Endothelial cell of umbilical vein (primary cell): ENCODE measurements around the gene ALDH1A3. TPM values are rescaled to one million over a fixed set of nuclear protein-coding genes. Genes with fewer than 3 reads are reported as not detected.

Source experiments
- BruUV-seq: library from RNA; stranded (reverse); fragments of 400-500 nt; replicated peaks from 2 replicates; lab custom pipeline; 2021; lab: Mats Ljungman, UMichigan
- CTCF ChIA-PET: fragments of 300-600, 350-600 bp; sonication (Branson Sonifier 250); formaldehyde crosslinking; loops from one replicate; lab custom pipeline; 2021; ENCODE audit warnings: antibody characterized with exemption, inconsistent platforms; lab: Charles Lee
- POLR2A ChIA-PET: fragments of 300-600, 350-600 bp; sonication (Branson Sonifier 250); formaldehyde crosslinking; loops from one replicate; lab custom pipeline; 2021; ENCODE audit warnings: antibody characterized with exemption, inconsistent platforms; lab: Charles Lee
- DNase-seq: peaks from one replicate; pipeline ENCODE4 v3.0.0-alpha.2; 2011; ENCODE audit warnings: low read depth, low spot score
- FAIRE-seq: peaks from 2 replicates; lab custom pipeline; 2011; peaks lifted over from hg19 to GRCh38; lab: Jason Lieb, UNC
- H2AFZ ChIP-seq: 2 replicates; pipeline ENCODE4 v1.6.0; 2012; ENCODE audit warnings: low read depth, low read length, control low read depth, inconsistent platforms
- H3K27ac ChIP-seq: 2 replicates; pipeline ENCODE4 v1.5.1; 2011; ENCODE audit warnings: low read depth, mild to moderate bottlenecking, control low read depth, low read length, moderate library complexity; ENCODE audit not compliant: insufficient read depth
- H3K27me3 ChIP-seq, 2 experiments: 2 replicates each; pipeline versions ENCODE4 v1.6.0 to v1.6.1; 2011; ENCODE audit warnings: low read length in 2 of 2, mixed read lengths in 1 of 2; ENCODE audit not compliant: control insufficient read depth in 2 of 2, insufficient read depth in 2 of 2
- H3K36me3 ChIP-seq, 2 experiments: 2 replicates in 1 of 2; 3 replicates in 1 of 2; pipeline ENCODE4 v1.5.1; 2011; ENCODE audit warnings: low read length in 2 of 2, mild to moderate bottlenecking in 1 of 2, moderate library complexity in 1 of 2; ENCODE audit not compliant: control insufficient read depth in 2 of 2, insufficient read depth in 2 of 2; ENCODE audit errors: extremely low read depth in 1 of 2
- H3K4me1 ChIP-seq: 3 replicates; pipeline ENCODE4 v1.5.1; 2011; ENCODE audit warnings: mild to moderate bottlenecking, low read length; ENCODE audit not compliant: control insufficient read depth, insufficient read depth; ENCODE audit errors: extremely low read depth
- H3K4me2 ChIP-seq: 2 replicates; pipeline ENCODE4 v1.6.1; 2011; ENCODE audit warnings: low read length, control low read depth, mixed read lengths; ENCODE audit not compliant: insufficient read depth
- H3K4me3 ChIP-seq, 3 experiments: fragments of 200-600 bp in 1 of 3; sonication (generic), shearing (Covaris generic) in 1 of 3; replicated peaks in 1 of 3; 2 replicates each; pipeline ENCODE4 v1.5.1; 2011 to 2016; ENCODE audit warnings: control low read depth in 3 of 3, low read length in 3 of 3, mild to moderate bottlenecking in 2 of 3, inconsistent platforms in 1 of 3, low read depth in 1 of 3, moderate library complexity in 1 of 3; ENCODE audit not compliant: insufficient read depth in 1 of 3
- H3K79me2 ChIP-seq: 2 replicates; pipeline ENCODE4 v1.6.0; 2012; ENCODE audit warnings: low read length, inconsistent platforms; ENCODE audit not compliant: control insufficient read depth, insufficient read depth
- H3K9ac ChIP-seq: replicated peaks from 2 replicates; pipeline ENCODE3; 2011; ENCODE audit warnings: low read length, control low read depth; ENCODE audit not compliant: insufficient read depth; ENCODE audit errors: extremely low read depth
- H3K9me1 ChIP-seq: replicated peaks from 3 replicates; pipeline ENCODE4 v1.6.0; 2011; ENCODE audit warnings: mild to moderate bottlenecking, low read length; ENCODE audit not compliant: control insufficient read depth, insufficient read depth; ENCODE audit errors: extremely low read depth
- H3K9me3 ChIP-seq: replicated peaks from 2 replicates; pipeline ENCODE4 v1.5.1; 2012; ENCODE audit warnings: low read length, inconsistent platforms; ENCODE audit not compliant: control insufficient read depth, insufficient read depth
- H4K20me1 ChIP-seq: replicated peaks from 2 replicates; pipeline ENCODE3; 2011; ENCODE audit warnings: mild to moderate bottlenecking, low read length; ENCODE audit not compliant: control insufficient read depth, insufficient read depth; ENCODE audit errors: extremely low read depth
- CTCF ChIP-seq, 2 donors: IDR thresholded peaks; 1 replicate in 1 of 2; 2 replicates in 1 of 2; pipeline ENCODE4 v1.5.1; 2011; ENCODE audit warnings: low read length in 2 of 2, mild to moderate bottlenecking in 2 of 2, moderate library complexity in 2 of 2, control low read depth in 1 of 2, inconsistent platforms in 1 of 2, low read depth in 1 of 2; ENCODE audit not compliant: insufficient read depth in 1 of 2; ENCODE audit errors: extremely low read depth in 1 of 2
- EZH2 ChIP-seq: IDR thresholded peaks from 2 replicates; pipeline ENCODE4 v1.6.1; 2012; ENCODE audit warnings: borderline replicate concordance, low read depth, mild to moderate bottlenecking, moderate library complexity, low read length, inconsistent platforms; ENCODE audit not compliant: severe bottlenecking
- FOS ChIP-seq: IDR thresholded peaks from 2 replicates; pipeline ENCODE4 v1.6.1; 2011; ENCODE audit warnings: mild to moderate bottlenecking, low read length, moderate library complexity, borderline replicate concordance; ENCODE audit not compliant: insufficient read depth
- GATA2 ChIP-seq: IDR thresholded peaks from 2 replicates; pipeline ENCODE4 v1.7.0; 2011; ENCODE audit warnings: low read depth, mild to moderate bottlenecking, moderate library complexity, mixed read lengths, low read length; ENCODE audit not compliant: insufficient read length, insufficient read depth
- JUN ChIP-seq: IDR thresholded peaks from 2 replicates; pipeline ENCODE4 v1.6.1; 2011; ENCODE audit warnings: borderline replicate concordance, low read depth; ENCODE audit not compliant: insufficient read length, insufficient read depth
- MAX ChIP-seq: IDR thresholded peaks from 2 replicates; pipeline ENCODE4 v1.6.1; 2011; ENCODE audit not compliant: insufficient read depth, insufficient read length
- MYC ChIP-seq: IDR thresholded peaks from one replicate; pipeline ENCODE4 v1.6.1; 2011; ENCODE audit warnings: mild to moderate bottlenecking, low read depth, low read length
- POLR2A ChIP-seq: IDR thresholded peaks from 2 replicates; pipeline ENCODE4 v1.6.1; 2012; ENCODE audit warnings: low read depth, mild to moderate bottlenecking, control low read depth, low read length
- POLR2AphosphoS5 ChIP-seq: IDR thresholded peaks from 2 replicates; pipeline ENCODE4 v1.6.1; 2012; ENCODE audit warnings: low read depth, mild to moderate bottlenecking, control low read depth, low read length, moderate library complexity; ENCODE audit not compliant: insufficient read depth
- dilution Hi-C: fragments of 300-500 bp; cut with MboI; formaldehyde crosslinking; loops from one replicate; pipeline ENCODE4 v1.15.0; 2019; ENCODE audit warnings: low sequenced_read_pairs; ENCODE audit not compliant: extremely low pct_ligation_motif_present
- intact Hi-C: fragments of 100-400 bp; cut with micrococcal nuclease; formaldehyde crosslinking; loops from one replicate; pipeline ENCODE4 v1.10.0; 2022
- polyA plus RNA-seq, 4 experiments: library from polyadenylated mRNA; depleted of rRNA in 3 of 4; stranded (reverse) in 3 of 4; unstranded in 1 of 4; fragments of >200 nt; gene quantifications; 2 replicates each; pipeline versions ENCODE4 v1.2.1 to v1.2.3, GENCODE V29; 2011 to 2012; ENCODE audit warnings: missing spikeins in 1 of 4
- total RNA-seq: library from RNA; stranded (reverse); gene quantifications from 2 replicates; pipeline ENCODE4 v1.2.3, GENCODE V29; 2021

The ALDH1A3 gene
- total and polyA plus RNA-seq, 2 donors (not counting 3 experiments of a cell fraction or from before 2014, with no cell fraction given), result 2.8 to 5.8 TPM

- Histone ChIP-seq H3K9ac (no peak overlapping the region), H3K9me3 (no peaks in the 10 kb centered on the region), H3K79me2 (peaks cover 2% of the 10 kb centered on the region), H3K27ac (no peak overlapping the region), H3K4me2 (no peak overlapping the region), H3K4me3 (no peak overlapping the region), H3K36me3 (no peaks in the 10 kb centered on the region), H3K9me1 (no peaks in the 10 kb centered on the region), H2AFZ (no peak overlapping the region), H3K4me1 (no peaks in the 10 kb centered on the region), H3K27me3 (no peaks in the 10 kb centered on the region), H4K20me1 (no peaks in the 10 kb centered on the region)
- ChIA-PET POLR2A (no interaction called here), CTCF (interaction anchor here (1.0 kb wide), 1 partner anchor 22 kb away, joined by 4 read pairs; the partner anchor contains the start of gene LRRK1)
- dilution Hi-C loops, result no loop called here
- no peak for DNase-seq
- FAIRE-seq, result no peak
- intact Hi-C loops, result no loop called here
- TF ChIP-seq POLR2AphosphoS5, result no peak
- TF ChIP-seq FOS, result no peak
- TF ChIP-seq POLR2A, result no peak
- no peak for TF ChIP-seq JUN
- no peak for TF ChIP-seq GATA2
- no peak for TF ChIP-seq MAX
- TF ChIP-seq MYC, result no peak
- TF ChIP-seq EZH2, result no peak
- TF ChIP-seq CTCF (IDR thresholded peaks at IDR 0.05; ENCODE audit: extremely low read depth in 1 of 2, insufficient read depth in 1 of 2, low read depth in 1 of 2, low read length in 2 of 2), result no peak
- BruUV-seq, result no TSS peak
These were observed 61.2 kb downstream of the ALDH1A3 start for GRCh38 chr15:100940767-100941379.
